Kidney capillary endothelial cell (primary cell): ENCODE results near the gene DMD.
"Not testable (repeated sequence)": the region's sequence is repeated elsewhere in the genome, so short reads cannot be mapped to it uniquely, and the experiment has no call there.

ENCODE experiments used
- DNase-seq: peaks from one replicate; pipeline ENCODE4 v3.0.0-alpha.2; 2018; ENCODE audit warnings: low spot score

Gene DMD

GRCh38 chrX:32599156-32599555 lies 612.2 kb downstream of the DMD start:
- no peak for DNase-seq

- DNase-seq = no peak
These were observed 612.6 kb downstream of the DMD start for GRCh38 chrX:32598707-32599106.

GRCh38 chrX:32597777-32598176 lies 613.6 kb downstream of the DMD start:
- DNase-seq = no peak

- DNase-seq = no peak
These were observed 618.6 kb downstream of the DMD start for GRCh38 chrX:32592786-32593185.

- DNase-seq = no peak
These were observed 619.8 kb downstream of the DMD start for GRCh38 chrX:32591589-32591988.

GRCh38 chrX:32582729-32583128 lies 628.6 kb downstream of the DMD start:
- no peak for DNase-seq

- no peak for DNase-seq
These were observed 634.5 kb downstream of the DMD start for GRCh38 chrX:32576885-32577284.

- no peak for DNase-seq
These were observed 638.7 kb downstream of the DMD start for GRCh38 chrX:32572644-32573043.

GRCh38 chrX:32571579-32571978 lies 639.8 kb downstream of the DMD start:
- no peak for DNase-seq

GRCh38 chrX:32562261-32562660 lies 649.1 kb downstream of the DMD start:
- DNase-seq = no peak

- DNase-seq = no peak
These were observed 666.2 kb downstream of the DMD start for GRCh38 chrX:32545101-32545500.

GRCh38 chrX:32538554-32538953 lies 672.8 kb downstream of the DMD start:
- no peak for DNase-seq

GRCh38 chrX:32533848-32534247 lies 677.5 kb downstream of the DMD start:
- no peak for DNase-seq

GRCh38 chrX:32532262-32532661 lies 679.1 kb downstream of the DMD start:
- no peak for DNase-seq

- peak; percentile 23 for DNase-seq
These were observed 680.4 kb downstream of the DMD start for GRCh38 chrX:32530802-32531403.

GRCh38 chrX:32528451-32528850 lies 682.9 kb downstream of the DMD start:
- not testable (repeated sequence) for DNase-seq

- DNase-seq = no peak
These were observed 686.1 kb downstream of the DMD start for GRCh38 chrX:32525234-32525633.

GRCh38 chrX:32524385-32524784 lies 687.0 kb downstream of the DMD start:
- no peak for DNase-seq

GRCh38 chrX:32520789-32521188 lies 690.6 kb downstream of the DMD start:
- DNase-seq = no peak

GRCh38 chrX:32514986-32515385 lies 696.4 kb downstream of the DMD start:
- DNase-seq = no peak

GRCh38 chrX:32501606-32502005 lies 709.7 kb downstream of the DMD start:
- DNase-seq = no peak

- DNase-seq = no peak
These were observed 714.7 kb downstream of the DMD start for GRCh38 chrX:32496671-32497070.

GRCh38 chrX:32495855-32496254 lies 715.5 kb downstream of the DMD start:
- DNase-seq = no peak

GRCh38 chrX:32489125-32489524 lies 722.2 kb downstream of the DMD start:
- no peak for DNase-seq
